Measurements from ENCODE around the gene OSBPL6.
"Not testable (repeated sequence)": the region's sequence is repeated elsewhere in the genome, so short reads cannot be mapped to it uniquely, and the experiment has no call there.

Gene OSBPL6

DNA sequence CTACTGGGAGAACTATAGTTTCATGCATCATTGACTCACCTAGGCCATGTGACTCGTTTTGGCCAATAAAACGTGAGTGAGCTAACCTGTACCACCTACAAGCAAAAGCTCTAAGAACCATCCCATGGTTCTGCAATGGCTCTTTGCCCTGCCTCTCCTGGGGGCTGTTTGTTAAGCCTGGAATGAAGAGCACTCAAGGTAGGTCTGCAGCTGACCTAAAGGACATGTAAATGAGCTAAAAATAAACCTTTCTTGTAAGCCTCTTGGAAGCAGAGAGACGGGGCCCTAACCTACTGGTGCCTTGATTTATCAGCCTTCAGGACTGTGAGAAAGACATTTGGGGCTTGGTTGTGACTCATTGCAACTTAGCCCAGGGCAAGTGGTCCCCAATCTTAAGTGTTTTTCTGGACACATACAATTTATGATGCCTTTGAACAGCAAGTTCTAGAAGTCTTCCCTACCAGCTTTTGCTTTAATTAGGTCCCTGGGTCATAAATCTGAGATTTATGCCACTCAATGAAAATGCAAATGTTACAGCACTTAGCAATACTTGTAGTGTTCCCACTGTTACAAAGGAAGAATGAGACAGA is 107.4 kb downstream of the OSBPL6 start:
- DNase-seq (ENCODE audit: low spot score) = no peak

GRCh38 chr2:178304333-178304732 is 110.0 kb downstream of the OSBPL6 start:
- no peak for DNase-seq (ENCODE audit: low spot score)

- DNase-seq (ENCODE audit: low spot score) = peak; percentile 51
These were observed 112.2 kb downstream of the OSBPL6 start for GRCh38 chr2:178306352-178307073.

- DNase-seq (ENCODE audit: low spot score) = no peak
These were observed 113.3 kb downstream of the OSBPL6 start for GRCh38 chr2:178307650-178308049.

DNA sequence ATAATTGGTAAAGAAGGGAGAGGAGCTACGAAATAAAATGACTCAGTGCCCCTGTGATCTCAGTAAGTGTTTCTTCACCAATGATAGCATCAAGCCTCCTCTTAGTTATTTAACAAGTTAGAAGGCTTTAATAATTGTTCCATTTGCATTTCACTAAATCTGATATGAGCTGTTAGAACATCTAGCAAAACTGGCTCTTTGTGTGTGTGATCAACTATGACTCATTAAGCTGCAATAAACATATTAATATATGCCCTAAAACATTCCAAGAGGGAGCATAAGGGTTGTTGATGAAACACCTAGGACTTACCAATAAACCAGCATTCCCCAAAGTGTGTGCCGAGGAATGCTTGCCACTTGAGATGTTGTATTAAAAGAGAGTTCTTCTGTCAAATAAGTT is 115.2 kb downstream of the OSBPL6 start:
- no peak for DNase-seq (ENCODE audit: low spot score)

DNA sequence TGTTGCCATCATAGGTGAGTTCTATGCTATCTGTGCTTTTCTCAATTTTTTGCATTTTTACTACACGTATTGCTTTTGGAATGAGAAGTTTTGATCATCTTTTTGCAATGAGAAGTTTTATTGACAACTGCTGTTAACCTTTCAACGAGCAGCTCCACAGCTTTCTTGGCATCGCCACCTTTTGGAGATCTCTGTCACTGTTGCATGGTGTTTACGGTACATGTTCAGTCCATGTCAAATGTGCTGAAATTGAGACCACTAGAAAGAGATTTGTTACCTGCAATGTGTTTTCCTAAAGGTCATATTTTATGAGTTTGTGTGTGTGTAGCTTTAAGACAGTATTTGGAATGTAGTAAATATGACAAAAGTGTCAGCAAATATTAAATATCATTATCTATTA is 120.8 kb downstream of the OSBPL6 start:
- no peak for DNase-seq (ENCODE audit: low spot score)

GRCh38 chr2:178315488-178315948 is 121.2 kb downstream of the OSBPL6 start:
- no peak for DNase-seq (ENCODE audit: low spot score)

GRCh38 chr2:178317811-178318210 is 123.5 kb downstream of the OSBPL6 start:
- DNase-seq (ENCODE audit: low spot score) = no peak

- no peak for DNase-seq (ENCODE audit: low spot score)
These were observed 125.8 kb downstream of the OSBPL6 start for GRCh38 chr2:178320011-178320585.

- no peak for DNase-seq (ENCODE audit: low spot score)
These were observed 127.8 kb downstream of the OSBPL6 start for GRCh38 chr2:178322068-178322467.

DNA sequence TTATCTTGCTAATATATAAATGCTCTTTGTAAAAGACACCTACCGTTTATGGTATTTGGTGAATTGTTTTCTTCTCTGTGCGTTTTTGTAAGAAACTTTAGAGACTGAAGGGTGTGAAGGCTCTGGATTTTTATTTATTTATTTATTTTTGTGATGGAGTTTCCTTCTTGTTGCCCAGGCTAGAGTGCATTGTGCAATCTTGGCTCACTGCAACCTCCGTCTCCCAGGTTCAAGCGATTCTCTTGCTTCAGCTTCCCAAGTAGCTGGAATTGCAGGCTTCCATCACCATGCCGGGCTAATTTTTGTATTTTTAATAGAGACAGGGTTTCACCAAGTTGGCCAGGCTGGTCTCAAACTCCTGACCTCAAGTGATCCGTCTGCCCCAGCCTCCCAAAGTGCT is 129.0 kb downstream of the OSBPL6 start:
- DNase-seq (ENCODE audit: low spot score) = not testable (repeated sequence)

- DNase-seq (ENCODE audit: low spot score) = no peak
These were observed 129.8 kb downstream of the OSBPL6 start for GRCh38 chr2:178324077-178324476.

DNA sequence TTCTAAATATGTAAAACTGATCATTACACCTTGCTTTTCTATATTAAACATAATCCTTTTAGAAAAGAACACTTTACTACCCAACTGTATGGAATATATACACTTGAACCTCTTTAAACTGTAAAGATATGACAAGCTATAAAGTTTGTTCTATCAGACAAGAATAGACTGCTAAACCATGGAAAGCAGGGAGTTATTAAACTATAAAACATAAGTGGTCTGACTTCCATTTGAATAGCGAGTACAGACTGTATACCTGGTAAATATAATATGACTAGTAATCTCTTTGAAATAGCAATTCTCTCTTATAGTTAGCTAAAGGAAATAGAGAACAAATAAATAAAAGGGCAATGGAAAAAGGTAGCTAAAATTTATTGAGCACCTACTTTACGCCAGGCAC is 131.0 kb downstream of the OSBPL6 start:
- DNase-seq (ENCODE audit: low spot score) = no peak

DNA sequence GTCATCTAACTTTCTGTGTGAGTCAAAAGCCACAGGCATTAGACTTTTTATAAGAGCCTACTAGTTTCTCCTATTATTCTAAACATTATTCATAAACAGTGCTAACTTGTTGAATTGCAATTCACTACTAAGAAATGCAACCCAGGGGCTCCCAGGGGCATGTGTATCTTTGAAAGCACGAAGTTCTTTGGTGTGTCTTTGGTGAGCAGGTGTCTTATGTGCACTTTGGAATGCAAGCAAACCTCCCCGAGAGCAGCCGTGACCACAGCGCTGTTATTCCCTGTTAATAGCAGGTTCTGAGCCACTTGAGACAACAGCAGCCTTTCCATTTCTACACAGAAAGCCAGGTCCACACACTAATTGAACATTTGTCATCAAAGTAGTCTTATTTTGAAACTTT is 133.2 kb downstream of the OSBPL6 start:
- peak; percentile 15 for DNase-seq (ENCODE audit: low spot score)

DNA sequence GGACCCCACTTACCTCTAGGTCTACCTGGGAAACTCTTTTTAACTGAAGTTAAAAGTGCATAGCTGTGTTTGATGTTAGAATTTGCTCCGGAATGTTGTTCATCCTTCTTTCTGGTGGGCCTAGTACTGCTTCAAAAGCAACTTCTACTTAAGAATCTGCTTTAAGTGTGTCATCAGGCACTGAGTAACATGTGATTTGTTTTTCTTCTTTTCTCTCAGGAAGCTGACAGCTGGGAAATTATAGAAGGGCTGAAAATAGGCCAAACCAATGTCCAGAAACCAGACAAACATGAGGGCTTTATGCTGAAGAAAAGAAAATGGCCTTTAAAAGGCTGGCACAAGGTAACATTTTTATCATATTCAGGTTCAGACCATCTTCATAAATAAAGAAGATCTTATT is 133.7 kb downstream of the OSBPL6 start:
- no peak for DNase-seq (ENCODE audit: low spot score)

GRCh38 chr2:178330175-178331017 is 136.1 kb downstream of the OSBPL6 start:
- DNase-seq (ENCODE audit: low spot score) = no peak

DNA sequence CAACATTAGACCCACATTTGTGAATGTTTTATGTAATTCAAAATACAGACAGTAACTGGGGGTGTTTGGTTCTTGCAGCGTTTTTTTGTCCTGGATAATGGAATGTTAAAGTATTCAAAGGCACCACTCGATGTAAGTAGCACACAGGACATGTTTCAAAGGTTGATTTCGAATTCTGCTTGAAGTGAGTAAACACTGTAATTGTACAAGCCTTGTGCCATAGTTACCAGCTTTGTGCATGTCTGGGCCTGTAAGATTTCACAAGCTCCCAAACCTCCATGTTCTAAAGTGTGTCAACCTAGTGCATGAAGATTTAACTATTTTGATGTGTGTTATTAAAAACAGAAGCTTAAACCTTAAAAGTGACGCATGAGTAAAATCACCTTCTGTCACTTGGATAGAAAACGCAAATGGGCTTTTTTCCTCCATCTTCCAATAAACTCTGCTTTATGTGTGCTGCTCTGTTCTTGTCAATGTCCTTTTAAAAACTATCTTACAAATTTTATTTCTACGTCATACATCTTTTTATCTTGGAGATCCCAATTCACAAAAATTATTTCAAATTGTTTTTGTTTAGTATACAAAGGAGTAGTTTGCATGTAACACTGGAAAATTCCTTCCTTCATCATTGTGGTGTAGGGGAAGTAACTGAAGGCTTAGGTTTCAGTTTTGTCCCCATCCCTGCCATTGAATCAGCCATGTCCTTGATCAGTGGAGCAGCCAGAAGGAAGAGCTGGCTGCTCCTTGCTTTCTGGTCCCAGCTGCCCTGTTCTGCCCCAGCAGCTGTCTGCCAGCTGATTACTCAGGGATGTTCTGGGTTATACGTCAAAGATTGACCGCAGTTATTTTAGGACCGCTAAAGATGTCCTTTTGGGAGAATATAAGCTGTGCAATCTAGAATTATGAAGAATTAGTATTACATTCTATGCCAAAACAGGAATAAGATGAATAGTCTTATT is 137.4 kb downstream of the OSBPL6 start:
- DNase-seq (ENCODE audit: low spot score) = no peak

GRCh38 chr2:178333851-178334250 is 139.5 kb downstream of the OSBPL6 start:
- no peak for DNase-seq (ENCODE audit: low spot score)

GRCh38 chr2:178335230-178335629 is 140.9 kb downstream of the OSBPL6 start:
- DNase-seq (ENCODE audit: low spot score) = no peak

GRCh38 chr2:178344121-178344520 is 149.8 kb downstream of the OSBPL6 start:
- DNase-seq (ENCODE audit: low spot score) = no peak

DNA sequence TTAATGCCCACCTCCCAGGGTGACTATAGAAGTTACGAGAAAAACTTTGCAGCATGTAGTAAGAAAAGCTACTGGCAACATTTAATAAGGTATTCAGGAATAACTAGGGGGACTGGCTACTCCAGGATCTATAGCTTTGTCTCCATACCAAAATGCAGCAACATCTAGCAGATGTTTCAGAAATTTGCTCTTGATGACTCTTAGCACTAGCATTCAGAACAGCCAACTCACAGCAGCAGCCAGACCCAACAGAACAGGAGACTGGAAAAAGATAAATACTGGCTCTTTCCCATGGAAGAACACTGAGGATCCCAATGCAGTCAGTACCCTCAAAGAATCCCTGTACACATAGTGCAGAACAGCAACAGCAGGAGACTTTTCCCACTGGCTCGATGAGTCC is 151.6 kb downstream of the OSBPL6 start:
- no peak for DNase-seq (ENCODE audit: low spot score)
